ENCODE data around the gene CHAT.

CHAT gene

GRCh38 chr10:49689882-49690510 is 76.2 kb downstream of the CHAT start:
- no peak overlapping the region for H3K14ac ChIP-seq (ENCODE audit: low read length in 2 of 2)
- no peak overlapping the region for H3K27ac ChIP-seq (ENCODE audit: low read length, poor library complexity, severe bottlenecking)
- no peak overlapping the region for H2BK12ac ChIP-seq (ENCODE audit: low read length in 2 of 2)
- DNase-seq, result no peak
- WGBS, result 10% methylated on average over 11 of the region's 12 CpGs
- no peak overlapping the region for H3K4me3 ChIP-seq (ENCODE audit: insufficient read depth in 1 of 2, low read depth in 1 of 2, low read length in 2 of 2)
- no peak overlapping the region for H2BK120ac ChIP-seq (ENCODE audit: low read depth, low read length)
- peaks cover 62 to 83% of the 10 kb centered on the region in 2 experiments for H3K27me3 ChIP-seq (ENCODE audit: control insufficient read depth in 1 of 2, insufficient read depth in 1 of 2, low read length in 2 of 2)
- no peaks in the 10 kb centered on the region for H3K36me3 ChIP-seq (ENCODE audit: control insufficient read depth in 1 of 2, insufficient read depth in 2 of 2, low read depth in 1 of 2, low read length in 2 of 2)
- H2BK15ac ChIP-seq (ENCODE audit: low read depth, poor library complexity, severe bottlenecking), result no peak overlapping the region
- no peak overlapping the region for H2AFZ ChIP-seq (ENCODE audit: low read depth, low read length)
- H3K18ac ChIP-seq (ENCODE audit: low read depth in 1 of 2, low read length in 2 of 2), result no peak overlapping the region
- H4K91ac ChIP-seq (ENCODE audit: low read length), result no peak overlapping the region
- peaks cover 14% of the 10 kb centered on the region for H3K9me3 ChIP-seq (ENCODE audit: control insufficient read depth, low read length)
- H2AK5ac ChIP-seq (ENCODE audit: low read length, severe bottlenecking), result no peak overlapping the region
- no peak overlapping the region for H4K8ac ChIP-seq (ENCODE audit: low read length)
- H3K4me2 ChIP-seq (ENCODE audit: low read length, poor library complexity, severe bottlenecking), result no peak overlapping the region
- no peak overlapping the region for H2BK5ac ChIP-seq (ENCODE audit: low read depth, low read length, poor library complexity, severe bottlenecking)
- no peak overlapping the region for H3K4ac ChIP-seq (ENCODE audit: low read depth in 1 of 2, low read length in 2 of 2)
- no peak overlapping the region for H3K9ac ChIP-seq (ENCODE audit: low read length)
- no peaks in the 10 kb centered on the region for H3K79me1 ChIP-seq (replicated peaks; ENCODE audit: low read length, poor library complexity, severe bottlenecking)
- H3K4me1 ChIP-seq (ENCODE audit: control insufficient read depth, insufficient read depth, low read depth, low read length), result no peaks in the 10 kb centered on the region
- no peak overlapping the region for H3K23ac ChIP-seq (ENCODE audit: low read length in 2 of 2)

DNA sequence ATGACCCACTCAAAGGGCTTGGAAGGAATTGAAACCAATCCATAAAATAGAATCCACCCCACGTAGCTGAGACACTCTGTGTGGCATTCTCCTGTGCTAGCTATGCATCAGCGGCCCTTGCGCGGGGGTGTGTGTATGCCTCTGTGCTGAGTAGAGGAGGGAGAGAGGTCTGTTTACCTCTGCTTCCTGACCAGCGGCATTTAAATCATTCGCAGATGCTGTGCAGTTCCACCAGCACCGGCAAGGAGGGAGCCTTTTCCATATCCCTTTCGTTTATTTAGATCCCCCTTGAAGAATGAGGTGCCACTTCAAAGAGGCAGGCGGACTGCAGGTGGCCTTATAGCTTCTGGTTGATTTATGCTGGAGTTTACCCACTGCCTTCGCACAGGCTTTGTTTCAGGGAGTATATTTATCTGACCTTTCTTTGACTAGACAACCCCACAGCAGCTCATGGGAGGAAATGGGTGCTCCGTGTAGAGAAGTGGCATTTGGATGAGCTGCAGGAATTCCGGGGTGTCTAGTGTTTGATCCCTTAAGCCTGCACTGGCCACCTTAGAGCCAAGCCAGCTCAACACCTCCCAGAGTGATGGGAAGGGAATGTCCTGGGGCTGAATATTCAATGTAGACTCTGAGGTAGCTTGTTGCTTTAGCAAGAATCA is 77.0 kb downstream of the CHAT start:
- peaks cover 65 to 87% of the 10 kb centered on the region in 2 experiments for H3K27me3 ChIP-seq (ENCODE audit: control insufficient read depth in 1 of 2, insufficient read depth in 1 of 2, low read length in 2 of 2)
- no peak overlapping the region for H3K4ac ChIP-seq (ENCODE audit: low read depth in 1 of 2, low read length in 2 of 2)
- H3K36me3 ChIP-seq (ENCODE audit: control insufficient read depth in 1 of 2, insufficient read depth in 2 of 2, low read depth in 1 of 2, low read length in 2 of 2), result no peaks in the 10 kb centered on the region
- peaks cover 14% of the 10 kb centered on the region for H3K9me3 ChIP-seq (ENCODE audit: control insufficient read depth, low read length)
- H3K79me1 ChIP-seq (replicated peaks; ENCODE audit: low read length, poor library complexity, severe bottlenecking), result no peaks in the 10 kb centered on the region
- no peak overlapping the region for H3K9ac ChIP-seq (ENCODE audit: low read length)
- H3K27ac ChIP-seq (ENCODE audit: low read length, poor library complexity, severe bottlenecking), result no peak overlapping the region
- no peak overlapping the region for H3K4me2 ChIP-seq (ENCODE audit: low read length, poor library complexity, severe bottlenecking)
- no peak overlapping the region for H2AK5ac ChIP-seq (ENCODE audit: low read length, severe bottlenecking)
- H2BK15ac ChIP-seq (ENCODE audit: low read depth, poor library complexity, severe bottlenecking), result no peak overlapping the region
- no peak overlapping the region for H2AFZ ChIP-seq (ENCODE audit: low read depth, low read length)
- H4K8ac ChIP-seq (ENCODE audit: low read length), result no peak overlapping the region
- H2BK120ac ChIP-seq (ENCODE audit: low read depth, low read length), result no peak overlapping the region
- no peak overlapping the region for H3K14ac ChIP-seq (ENCODE audit: low read length in 2 of 2)
- no peak overlapping the region for H4K91ac ChIP-seq (ENCODE audit: low read length)
- H2BK12ac ChIP-seq (ENCODE audit: low read length in 2 of 2), result no peak overlapping the region
- H2BK5ac ChIP-seq (ENCODE audit: low read depth, low read length, poor library complexity, severe bottlenecking), result no peak overlapping the region
- no peak for DNase-seq
- WGBS, result 10% methylated on average over 9 of the region's 12 CpGs
- H3K4me1 ChIP-seq (ENCODE audit: control insufficient read depth, insufficient read depth, low read depth, low read length), result no peaks in the 10 kb centered on the region
- no peak overlapping the region for H3K18ac ChIP-seq (ENCODE audit: low read depth in 1 of 2, low read length in 2 of 2)
- H3K23ac ChIP-seq (ENCODE audit: low read length in 2 of 2), result no peak overlapping the region
- H3K4me3 ChIP-seq (ENCODE audit: insufficient read depth in 1 of 2, low read depth in 1 of 2, low read length in 2 of 2), result no peak overlapping the region

DNA sequence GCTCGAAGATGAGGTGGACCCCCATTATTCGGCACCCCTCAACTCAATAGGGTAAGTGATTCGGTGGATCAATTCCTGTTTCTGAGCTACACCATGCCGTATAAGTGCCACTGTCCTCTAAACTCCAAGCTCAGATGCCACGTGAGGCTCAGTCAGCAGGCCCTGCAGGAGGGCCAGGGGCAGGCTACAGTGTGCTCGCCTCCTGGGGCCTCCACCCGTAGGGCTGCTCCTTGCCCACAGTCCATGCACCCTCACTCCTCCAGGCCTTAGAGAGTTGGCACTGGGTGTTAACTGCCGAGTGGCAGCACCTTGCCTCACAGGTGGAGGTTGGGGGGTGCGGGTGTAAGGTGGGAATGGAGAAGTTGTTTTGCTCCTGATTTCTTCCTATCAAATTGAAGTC is 77.8 kb downstream of the CHAT start:
- no peak overlapping the region for H2AK5ac ChIP-seq (ENCODE audit: low read length, severe bottlenecking)

GRCh38 chr10:49694466-49694865 is 80.6 kb downstream of the CHAT start:
- WGBS, result 65% methylated on average over 6 of the region's 6 CpGs
- H2BK15ac ChIP-seq (ENCODE audit: low read depth, poor library complexity, severe bottlenecking), result no peak overlapping the region
- H3K27me3 ChIP-seq (ENCODE audit: control insufficient read depth in 1 of 2, insufficient read depth in 1 of 2, low read length in 2 of 2), result peaks cover 38 to 81% of the 10 kb centered on the region in 2 experiments
- no peak overlapping the region for H2AFZ ChIP-seq (ENCODE audit: low read depth, low read length)
- H3K9me3 ChIP-seq (ENCODE audit: control insufficient read depth, low read length), result peaks cover 3% of the 10 kb centered on the region
- DNase-seq, result no peak
- H3K14ac ChIP-seq (ENCODE audit: low read length in 2 of 2), result no peak overlapping the region
- no peak overlapping the region for H3K4me2 ChIP-seq (ENCODE audit: low read length, poor library complexity, severe bottlenecking)
- no peak overlapping the region for H2BK120ac ChIP-seq (ENCODE audit: low read depth, low read length)
- H3K27ac ChIP-seq (ENCODE audit: low read length, poor library complexity, severe bottlenecking), result no peak overlapping the region
- no peak overlapping the region for H3K23ac ChIP-seq (ENCODE audit: low read length in 2 of 2)
- H2BK5ac ChIP-seq (ENCODE audit: low read depth, low read length, poor library complexity, severe bottlenecking), result no peak overlapping the region
- H2BK12ac ChIP-seq (ENCODE audit: low read length in 2 of 2), result no peak overlapping the region
- H3K36me3 ChIP-seq (ENCODE audit: control insufficient read depth in 1 of 2, insufficient read depth in 2 of 2, low read depth in 1 of 2, low read length in 2 of 2), result no peaks in the 10 kb centered on the region
- H4K8ac ChIP-seq (ENCODE audit: low read length), result no peak overlapping the region
- no peaks in the 10 kb centered on the region for H3K4me1 ChIP-seq (ENCODE audit: control insufficient read depth, insufficient read depth, low read depth, low read length)
- H3K9ac ChIP-seq (ENCODE audit: low read length), result no peak overlapping the region
- no peaks in the 10 kb centered on the region for H3K79me1 ChIP-seq (replicated peaks; ENCODE audit: low read length, poor library complexity, severe bottlenecking)
- no peak overlapping the region for H4K91ac ChIP-seq (ENCODE audit: low read length)
- H3K4ac ChIP-seq (ENCODE audit: low read depth in 1 of 2, low read length in 2 of 2), result no peak overlapping the region
- H3K4me3 ChIP-seq (ENCODE audit: insufficient read depth in 1 of 2, low read depth in 1 of 2, low read length in 2 of 2), result no peak overlapping the region
- no peak overlapping the region for H2AK5ac ChIP-seq (ENCODE audit: low read length, severe bottlenecking)
- no peak overlapping the region for H3K18ac ChIP-seq (ENCODE audit: low read depth in 1 of 2, low read length in 2 of 2)

More for the DNA sequence above, 77.8 kb downstream of the CHAT start:
- Histone ChIP-seq H3K27me3 (ENCODE audit: control insufficient read depth in 1 of 2, insufficient read depth in 1 of 2, low read length in 2 of 2) (peaks cover 65 to 92% of the 10 kb centered on the region in 2 experiments), H3K4me3 (ENCODE audit: insufficient read depth in 1 of 2, low read depth in 1 of 2, low read length in 2 of 2) (no peak overlapping the region), H3K23ac (ENCODE audit: low read length in 2 of 2) (no peak overlapping the region), H3K79me1 (replicated peaks; ENCODE audit: low read length, poor library complexity, severe bottlenecking) (no peaks in the 10 kb centered on the region), H2BK5ac (ENCODE audit: low read depth, low read length, poor library complexity, severe bottlenecking) (no peak overlapping the region), H3K14ac (ENCODE audit: low read length in 2 of 2) (no peak overlapping the region), H3K18ac (ENCODE audit: low read depth in 1 of 2, low read length in 2 of 2) (no peak overlapping the region), H3K36me3 (ENCODE audit: control insufficient read depth in 1 of 2, insufficient read depth in 2 of 2, low read depth in 1 of 2, low read length in 2 of 2) (no peaks in the 10 kb centered on the region), H3K4ac (ENCODE audit: low read depth in 1 of 2, low read length in 2 of 2) (no peak overlapping the region), H3K4me1 (ENCODE audit: control insufficient read depth, insufficient read depth, low read depth, low read length) (no peaks in the 10 kb centered on the region), H2BK120ac (ENCODE audit: low read depth, low read length) (no peak overlapping the region), H3K9me3 (ENCODE audit: control insufficient read depth, low read length) (peaks cover 14% of the 10 kb centered on the region), H3K27ac (ENCODE audit: low read length, poor library complexity, severe bottlenecking) (no peak overlapping the region), H3K9ac (ENCODE audit: low read length) (no peak overlapping the region), H2AFZ (ENCODE audit: low read depth, low read length) (no peak overlapping the region), H2BK15ac (ENCODE audit: low read depth, poor library complexity, severe bottlenecking) (no peak overlapping the region), H2BK12ac (ENCODE audit: low read length in 2 of 2) (no peak overlapping the region), H4K8ac (ENCODE audit: low read length) (no peak overlapping the region), H4K91ac (ENCODE audit: low read length) (no peak overlapping the region), H3K4me2 (ENCODE audit: low read length, poor library complexity, severe bottlenecking) (no peak overlapping the region)
- no peak for DNase-seq
- 67% methylated on average over 8 of the region's 9 CpGs for WGBS

Measured in mesenchymal stem cell (in vitro differentiated cells and primary cell).